Left ventricle myocardium inferior (tissue), 1 donor: Measurements from ENCODE around the gene CYRIA. TPM values are rescaled to one million over a fixed set of nuclear protein-coding genes. Genes with fewer than 3 reads are reported as not detected.
A peak's percentile ranks its signal among the peaks of the same experiment; 100 is the strongest.

Experiments
- DNase-seq: peaks from one replicate; pipeline ENCODE4 v3.0.0-alpha.2; 2020
- H3K27ac ChIP-seq: fragments of 200-600 bp; replicated peaks from 2 replicates; pipeline ENCODE4 v1.8.0; 2021
- H3K27me3 ChIP-seq: fragments of 200-600 bp; 2 replicates; pipeline ENCODE4 v1.8.0; 2021; ENCODE audit warnings: low read depth
- H3K36me3 ChIP-seq: fragments of 200-600 bp; 2 replicates; pipeline ENCODE4 v1.8.0; 2021
- H3K4me1 ChIP-seq: fragments of 200-600 bp; 2 replicates; pipeline ENCODE4 v1.8.0; 2021
- H3K4me3 ChIP-seq: fragments of 200-600 bp; 2 replicates; pipeline ENCODE4 v1.8.0; 2021; ENCODE audit warnings: mild to moderate bottlenecking, moderate library complexity
- H3K9me3 ChIP-seq: fragments of 200-600 bp; replicated peaks from 2 replicates; pipeline ENCODE4 v1.8.0; 2021
- intact Hi-C: fragments of 100-400 bp; cut with micrococcal nuclease; formaldehyde crosslinking; loops from one replicate; pipeline ENCODE4 v1.11.0; 2022
- total RNA-seq: library from RNA; stranded (reverse); fragmentation: NEBNext Ultra II Directional; extraction: Animal tissue kit (Norgen Biotek cat#: 25700); gene quantifications from one replicate; pipeline ENCODE4 v1.2.1, GENCODE V29; 2021
- TF ChIP-seq, protein P1 (sequence below): fragments of 200-600 bp; IDR thresholded peaks from 2 replicates; pipeline ENCODE4 v1.8.0; 2021; ENCODE audit warnings: antibody characterized with exemption, mild to moderate bottlenecking, borderline replicate concordance
- donor health status: DM: no; HTN: yes; CAD: no; lungs with severe emphysema.

Gene CYRIA
- total RNA-seq, 1 donor from 2014 or later: 4.1 TPM

DNA sequence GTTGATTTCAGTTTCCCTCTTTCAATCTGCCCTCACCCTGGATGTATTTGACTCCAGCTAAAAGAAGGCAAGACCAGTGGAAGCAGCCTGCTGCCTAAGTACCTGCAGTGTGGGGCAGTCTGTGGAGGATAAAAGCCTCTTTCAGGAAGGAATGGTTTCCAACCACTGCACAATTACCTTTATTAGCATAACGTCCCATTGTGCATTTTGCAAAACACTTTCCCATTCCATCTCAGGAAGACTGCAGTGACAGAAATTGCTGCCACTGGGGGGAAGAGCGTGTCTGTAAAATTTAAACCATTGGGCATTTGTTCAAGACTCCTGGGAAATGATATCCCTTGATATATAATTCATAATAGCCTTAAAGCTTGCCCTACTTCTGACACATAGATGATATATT, 26.2 kb downstream of the CYRIA start:
- H3K27me3 ChIP-seq: peaks cover 10% of the 10 kb centered on the region
- DNase-seq: no peak
- TF ChIP-seq, protein P1, sequence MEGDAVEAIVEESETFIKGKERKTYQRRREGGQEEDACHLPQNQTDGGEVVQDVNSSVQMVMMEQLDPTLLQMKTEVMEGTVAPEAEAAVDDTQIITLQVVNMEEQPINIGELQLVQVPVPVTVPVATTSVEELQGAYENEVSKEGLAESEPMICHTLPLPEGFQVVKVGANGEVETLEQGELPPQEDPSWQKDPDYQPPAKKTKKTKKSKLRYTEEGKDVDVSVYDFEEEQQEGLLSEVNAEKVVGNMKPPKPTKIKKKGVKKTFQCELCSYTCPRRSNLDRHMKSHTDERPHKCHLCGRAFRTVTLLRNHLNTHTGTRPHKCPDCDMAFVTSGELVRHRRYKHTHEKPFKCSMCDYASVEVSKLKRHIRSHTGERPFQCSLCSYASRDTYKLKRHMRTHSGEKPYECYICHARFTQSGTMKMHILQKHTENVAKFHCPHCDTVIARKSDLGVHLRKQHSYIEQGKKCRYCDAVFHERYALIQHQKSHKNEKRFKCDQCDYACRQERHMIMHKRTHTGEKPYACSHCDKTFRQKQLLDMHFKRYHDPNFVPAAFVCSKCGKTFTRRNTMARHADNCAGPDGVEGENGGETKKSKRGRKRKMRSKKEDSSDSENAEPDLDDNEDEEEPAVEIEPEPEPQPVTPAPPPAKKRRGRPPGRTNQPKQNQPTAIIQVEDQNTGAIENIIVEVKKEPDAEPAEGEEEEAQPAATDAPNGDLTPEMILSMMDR: no peak
- H3K9me3 ChIP-seq: no peaks in the 10 kb centered on the region
- H3K4me1 ChIP-seq: peaks cover 56% of the 10 kb centered on the region
- peak overlapping the region; percentile 68 for H3K27ac ChIP-seq
- intact Hi-C loops: no loop called here
- H3K4me3 ChIP-seq: no peak overlapping the region
- peaks cover 3% of the 10 kb centered on the region for H3K36me3 ChIP-seq

- DNase-seq: no peak
- peaks cover 10% of the 10 kb centered on the region for H3K27me3 ChIP-seq
- no peaks in the 10 kb centered on the region for H3K9me3 ChIP-seq
- peak overlapping the region; percentile 68 for H3K27ac ChIP-seq
- peaks cover 59% of the 10 kb centered on the region for H3K4me1 ChIP-seq
- H3K36me3 ChIP-seq: peaks cover 3% of the 10 kb centered on the region
- intact Hi-C loops: no loop called here
- no peak overlapping the region for H3K4me3 ChIP-seq
- TF ChIP-seq, protein P1: no peak
These were observed 26.7 kb downstream of the CYRIA start for GRCh38 chr2:16638946-16639345.

DNA sequence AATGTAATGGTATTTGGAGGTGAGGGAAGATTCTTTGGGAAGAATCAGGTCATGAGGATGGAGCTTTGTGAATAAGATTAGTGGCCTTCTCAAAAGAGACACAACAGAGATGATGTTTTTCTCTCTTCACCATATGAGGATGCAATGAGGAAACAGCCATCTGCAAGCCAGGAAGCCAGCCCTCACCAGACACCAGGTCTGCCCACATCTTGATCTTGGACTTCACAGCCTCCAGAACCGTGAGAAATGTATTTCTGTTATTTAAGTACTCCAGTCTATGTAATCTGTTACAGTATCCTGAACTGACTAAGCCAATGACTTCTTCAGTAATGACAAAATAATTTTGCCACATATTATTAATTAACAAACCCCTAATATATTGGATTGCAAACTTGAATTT, 28.3 kb downstream of the CYRIA start:
- intact Hi-C loops: no loop called here
- Histone ChIP-seq H3K4me3 (no peak overlapping the region), H3K9me3 (no peaks in the 10 kb centered on the region), H3K36me3 (peaks cover 3% of the 10 kb centered on the region), H3K4me1 (peaks cover 67% of the 10 kb centered on the region), H3K27ac (no peak overlapping the region), H3K27me3 (peaks cover 17% of the 10 kb centered on the region)
- TF ChIP-seq, protein P1: no peak
- no peak for DNase-seq

- no peak for DNase-seq
- Histone ChIP-seq H3K27ac (no peak overlapping the region), H3K27me3 (peaks cover 23% of the 10 kb centered on the region), H3K36me3 (peaks cover 3% of the 10 kb centered on the region), H3K4me1 (peaks cover 61% of the 10 kb centered on the region), H3K9me3 (no peaks in the 10 kb centered on the region), H3K4me3 (no peak overlapping the region)
- TF ChIP-seq, protein P1: peak; percentile 16
- intact Hi-C loops: no loop called here
These were observed 29.6 kb downstream of the CYRIA start for GRCh38 chr2:16635791-16636699.

DNA sequence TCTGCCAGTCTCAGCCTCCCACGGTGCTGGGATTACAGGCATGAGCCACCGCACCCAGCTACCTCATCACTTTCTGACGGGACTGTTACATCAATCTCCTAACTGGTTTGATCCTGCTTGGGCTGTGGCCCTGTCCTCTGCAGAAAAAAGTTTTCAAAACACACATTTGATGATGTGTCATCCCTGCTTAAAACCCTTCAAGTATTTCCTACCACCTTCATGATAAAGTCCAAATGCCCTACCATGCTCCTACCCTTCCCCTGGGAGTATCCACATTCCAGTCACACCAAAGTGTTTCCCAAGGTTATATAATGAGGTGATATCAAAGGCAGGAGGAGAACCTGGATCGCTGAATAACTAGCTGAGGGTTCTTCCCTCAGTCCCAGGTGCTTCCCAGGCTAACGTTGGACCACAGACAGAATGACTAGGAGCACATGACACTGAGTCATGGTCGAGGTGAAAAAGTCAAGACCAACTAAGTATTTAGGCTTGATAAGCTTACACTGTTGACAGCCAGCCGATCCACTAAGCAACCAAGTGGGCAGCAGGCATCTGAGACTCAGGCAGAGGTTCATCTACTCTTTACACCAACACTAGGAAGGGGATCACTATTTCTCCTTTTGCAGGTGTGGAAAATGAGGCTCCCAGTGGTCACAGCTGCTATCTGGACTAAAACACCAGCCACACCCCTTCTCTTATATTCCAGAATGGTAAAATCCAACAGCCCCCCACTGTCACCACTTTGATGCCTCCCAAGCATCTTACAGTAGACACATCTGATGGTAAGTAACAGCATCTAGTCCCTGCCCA, 31.8 kb downstream of the CYRIA start:
- TF ChIP-seq, protein P1: no peak
- intact Hi-C loops: no loop called here
- DNase-seq: no peak
- Histone ChIP-seq H3K4me1 (peaks cover 58% of the 10 kb centered on the region), H3K27me3 (peaks cover 23% of the 10 kb centered on the region), H3K27ac (no peak overlapping the region), H3K36me3 (peaks cover 3% of the 10 kb centered on the region), H3K9me3 (no peaks in the 10 kb centered on the region), H3K4me3 (no peak overlapping the region)
